ENCODE measurements around the gene GGT1.
"Not testable (repeated sequence)": the region's sequence is repeated elsewhere in the genome, so short reads cannot be mapped to it uniquely, and the experiment has no call there.

The GGT1 gene

GRCh38 chr22:24584166-24584790, 18.7 kb upstream of the GGT1 start:
- no peak for DNase-seq

- no peak for DNase-seq
Measured at GRCh38 chr22:24584871-24585411, 18.1 kb upstream of the GGT1 start.

- no peak for DNase-seq
Measured at GRCh38 chr22:24585461-24585860, 17.5 kb upstream of the GGT1 start.

GRCh38 chr22:24585927-24586546, 17.0 kb upstream of the GGT1 start:
- no peak for DNase-seq

GRCh38 chr22:24587251-24587650, 15.7 kb upstream of the GGT1 start:
- DNase-seq, result no peak

GRCh38 chr22:24587948-24588347, 15.0 kb upstream of the GGT1 start:
- no peak for DNase-seq

GRCh38 chr22:24588381-24588756, 14.6 kb upstream of the GGT1 start:
- no peak for DNase-seq

- DNase-seq, result no peak
Measured at GRCh38 chr22:24588757-24589481, 14.1 kb upstream of the GGT1 start.

GRCh38 chr22:24589518-24590030, 13.4 kb upstream of the GGT1 start:
- no peak for DNase-seq

GRCh38 chr22:24590596-24591173, 12.3 kb upstream of the GGT1 start:
- DNase-seq, result no peak

- no peak for DNase-seq
Measured at GRCh38 chr22:24591286-24591830, 11.6 kb upstream of the GGT1 start.

GRCh38 chr22:24592058-24592850, 10.7 kb upstream of the GGT1 start:
- no peak for DNase-seq

- no peak for DNase-seq
Measured at GRCh38 chr22:24592851-24593558, 10.0 kb upstream of the GGT1 start, which contains the start of gene LRRC75B. Gene LRRC75B (minus strand): TSS chr22:24593073. CDS start chr22:24593039, 34 bp downstream.

GRCh38 chr22:24593559-24593835, 9.5 kb upstream of the GGT1 start:
- not testable (repeated sequence) for DNase-seq

- no peak for DNase-seq
Measured at GRCh38 chr22:24593836-24594568, 9.0 kb upstream of the GGT1 start.

- no peak for DNase-seq
Measured at GRCh38 chr22:24594569-24595120, 8.3 kb upstream of the GGT1 start.

GRCh38 chr22:24595228-24595627, 7.8 kb upstream of the GGT1 start:
- no peak for DNase-seq

GRCh38 chr22:24595863-24596262, 7.1 kb upstream of the GGT1 start:
- DNase-seq, result no peak

- DNase-seq, result not testable (repeated sequence)
Measured at GRCh38 chr22:24597076-24597475, 5.9 kb upstream of the GGT1 start.

GRCh38 chr22:24599514-24599913, 3.5 kb upstream of the GGT1 start:
- no peak for DNase-seq
